Nephron (organoid): ENCODE results near the gene LRCH1.

Source experiments
- H3K27ac Mint-ChIP-seq, 3 experiments: 2 replicates each; pipeline ENCODE4 v1.8.0; 2020; ENCODE audit warnings: mixed read lengths in 3 of 3, mild to moderate bottlenecking in 2 of 3, moderate library complexity in 1 of 3
- H3K27me3 Mint-ChIP-seq: 2 replicates; pipeline ENCODE4 v1.8.0; 2021; ENCODE audit warnings: low read depth, mild to moderate bottlenecking, moderate library complexity, mixed read lengths
- H3K36me3 Mint-ChIP-seq: 2 replicates; pipeline ENCODE4 v1.8.0; 2020; ENCODE audit warnings: low read depth, mixed read lengths
- H3K4me1 Mint-ChIP-seq: 2 replicates; pipeline ENCODE4 v1.8.0; 2020; ENCODE audit warnings: mixed read lengths
- H3K4me3 Mint-ChIP-seq, 3 experiments: 2 replicates each; pipeline ENCODE4 v1.8.0; 2020; ENCODE audit warnings: mild to moderate bottlenecking in 3 of 3, mixed read lengths in 3 of 3, moderate library complexity in 2 of 3
- H3K9me3 Mint-ChIP-seq: 2 replicates; pipeline ENCODE4 v1.8.0; 2020; ENCODE audit warnings: mixed read lengths
- TF ChIP-seq, protein P1 (sequence below), 3 experiments: fragments of 200-600 bp; sonication (generic); IDR thresholded peaks; one replicate each; pipeline ENCODE4 v1.5.0; 2021; ENCODE audit warnings: antibody characterized with exemption in 3 of 3; ENCODE audit not compliant: unreplicated experiment in 3 of 3

The LRCH1 gene

DNA sequence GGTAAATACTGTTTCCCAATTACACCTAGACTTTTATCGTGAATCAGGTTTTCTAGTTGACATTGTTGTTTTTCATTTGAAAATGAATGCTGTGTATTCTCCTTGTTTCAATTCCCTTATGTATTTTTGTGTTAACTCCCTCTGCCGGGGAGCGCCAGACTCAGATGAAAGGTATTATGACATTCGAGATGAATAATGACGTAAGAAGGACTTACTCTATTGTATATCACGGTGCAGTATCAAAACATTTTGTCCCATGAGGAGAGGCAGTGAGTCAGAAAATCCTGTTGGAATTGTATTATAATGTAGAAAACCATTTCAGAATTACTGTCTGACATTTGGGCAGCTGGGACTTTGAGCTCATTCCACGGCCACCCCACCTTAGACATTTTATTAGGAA is 61.6 kb downstream of the LRCH1 start:
- TF ChIP-seq, protein P1, sequence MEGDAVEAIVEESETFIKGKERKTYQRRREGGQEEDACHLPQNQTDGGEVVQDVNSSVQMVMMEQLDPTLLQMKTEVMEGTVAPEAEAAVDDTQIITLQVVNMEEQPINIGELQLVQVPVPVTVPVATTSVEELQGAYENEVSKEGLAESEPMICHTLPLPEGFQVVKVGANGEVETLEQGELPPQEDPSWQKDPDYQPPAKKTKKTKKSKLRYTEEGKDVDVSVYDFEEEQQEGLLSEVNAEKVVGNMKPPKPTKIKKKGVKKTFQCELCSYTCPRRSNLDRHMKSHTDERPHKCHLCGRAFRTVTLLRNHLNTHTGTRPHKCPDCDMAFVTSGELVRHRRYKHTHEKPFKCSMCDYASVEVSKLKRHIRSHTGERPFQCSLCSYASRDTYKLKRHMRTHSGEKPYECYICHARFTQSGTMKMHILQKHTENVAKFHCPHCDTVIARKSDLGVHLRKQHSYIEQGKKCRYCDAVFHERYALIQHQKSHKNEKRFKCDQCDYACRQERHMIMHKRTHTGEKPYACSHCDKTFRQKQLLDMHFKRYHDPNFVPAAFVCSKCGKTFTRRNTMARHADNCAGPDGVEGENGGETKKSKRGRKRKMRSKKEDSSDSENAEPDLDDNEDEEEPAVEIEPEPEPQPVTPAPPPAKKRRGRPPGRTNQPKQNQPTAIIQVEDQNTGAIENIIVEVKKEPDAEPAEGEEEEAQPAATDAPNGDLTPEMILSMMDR (IDR thresholded peaks at IDR 0.05; ENCODE audit: unreplicated experiment in 3 of 3), result no peak
- Mint-ChIP-seq H3K36me3 (no peaks in the 10 kb centered on the region), H3K4me1 (peaks cover 47% of the 10 kb centered on the region), H3K27ac (peak overlapping the region; percentile 51 to 97 (median 95)), H3K4me3 (no peak overlapping the region), H3K9me3 (no peaks in the 10 kb centered on the region), H3K27me3 (no peaks in the 10 kb centered on the region)

DNA sequence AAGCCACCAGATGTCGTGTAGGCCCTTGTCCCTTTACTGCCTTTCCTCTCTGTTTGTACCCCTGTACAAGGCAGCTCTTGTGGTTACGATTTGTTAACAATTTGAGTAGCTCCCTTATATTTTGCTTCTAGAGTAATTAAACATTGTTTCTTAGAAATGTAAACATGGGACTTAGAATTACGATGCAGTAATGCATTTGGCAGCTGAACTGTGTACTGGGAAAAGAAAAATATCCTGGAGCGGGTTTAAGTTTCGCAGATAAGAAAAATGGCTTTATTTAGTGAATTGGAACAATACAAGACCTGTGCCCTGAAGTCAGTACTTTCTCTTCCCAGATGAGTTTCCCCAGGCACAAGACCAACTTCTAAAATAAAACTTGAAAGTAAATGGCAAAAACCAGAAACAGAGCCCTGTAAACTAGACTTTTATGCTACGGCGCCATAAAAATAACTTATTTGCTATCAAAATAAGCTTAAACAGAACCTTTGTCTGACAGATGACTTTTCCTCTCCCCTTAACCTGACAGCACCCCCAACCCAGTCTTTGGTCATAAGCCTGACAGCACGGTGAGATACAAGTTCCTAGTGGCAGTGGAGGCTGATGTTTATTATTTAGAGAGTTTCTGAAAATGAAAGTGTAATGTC is 63.0 kb downstream of the LRCH1 start:
- no peaks in the 10 kb centered on the region for H3K36me3 Mint-ChIP-seq
- TF ChIP-seq, protein P1 (IDR thresholded peaks at IDR 0.05; ENCODE audit: unreplicated experiment in 3 of 3), result no peak
- peak overlapping the region; percentile 3 to 39 (median 38) for H3K4me3 Mint-ChIP-seq
- peak overlapping the region; percentile 93 to 97 (median 95) for H3K27ac Mint-ChIP-seq
- H3K9me3 Mint-ChIP-seq, result no peaks in the 10 kb centered on the region
- no peaks in the 10 kb centered on the region for H3K27me3 Mint-ChIP-seq
- peaks cover 55% of the 10 kb centered on the region for H3K4me1 Mint-ChIP-seq

DNA sequence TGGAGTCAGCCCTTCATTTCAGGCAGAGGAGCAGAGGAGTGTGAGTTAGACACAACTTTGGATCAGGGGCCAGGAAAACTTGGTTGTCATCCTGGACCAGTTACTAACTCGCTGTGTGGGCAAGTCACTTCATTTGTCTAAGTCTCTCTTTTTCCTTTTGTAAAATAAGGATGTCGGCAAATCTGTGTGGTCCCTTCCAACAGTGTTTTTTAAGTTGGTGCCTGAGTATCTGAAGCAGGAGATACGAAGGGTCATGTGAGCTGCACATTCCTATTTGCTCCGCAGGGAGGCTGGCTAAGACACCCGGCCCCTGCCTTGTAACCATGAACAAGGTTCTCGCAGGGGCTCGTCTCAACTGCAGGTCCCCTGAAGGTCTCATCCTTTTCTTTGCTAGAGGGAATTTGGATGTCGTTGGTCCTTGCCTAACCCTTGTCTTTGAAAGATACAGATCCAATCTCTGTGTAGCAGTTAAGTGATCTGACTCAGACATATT is 64.3 kb downstream of the LRCH1 start:
- Mint-ChIP-seq H3K4me3 (peak overlapping the region in 1 of 3 experiments; percentile 38), H3K9me3 (no peaks in the 10 kb centered on the region), H3K27me3 (no peaks in the 10 kb centered on the region), H3K27ac (peak overlapping the region; percentile 93 to 97 (median 95)), H3K36me3 (no peaks in the 10 kb centered on the region), H3K4me1 (peaks cover 63% of the 10 kb centered on the region)
- TF ChIP-seq, protein P1 (IDR thresholded peaks at IDR 0.05; ENCODE audit: unreplicated experiment in 3 of 3), result no peak

DNA sequence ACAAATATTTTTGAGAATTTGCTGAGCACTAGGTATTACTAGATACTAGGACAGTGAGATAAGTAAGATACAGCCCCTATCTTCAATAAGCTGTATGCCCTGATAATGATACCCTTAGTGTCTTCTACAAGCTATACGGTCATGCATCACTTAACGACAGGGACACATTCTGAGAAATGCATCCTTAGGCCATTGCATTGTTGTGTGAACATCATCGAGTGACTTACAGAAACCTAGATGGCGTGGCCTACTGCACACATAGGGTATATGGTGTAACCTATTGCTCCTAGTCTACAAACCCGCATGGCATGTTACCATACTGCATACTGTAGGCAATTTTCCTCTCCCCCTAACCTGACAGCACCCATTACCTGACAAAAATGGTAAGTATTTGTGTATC is 64.9 kb downstream of the LRCH1 start:
- Mint-ChIP-seq H3K36me3 (no peaks in the 10 kb centered on the region), H3K4me3 (no peak overlapping the region), H3K27ac (peak overlapping the region; percentile 8 to 97 (median 93)), H3K27me3 (no peaks in the 10 kb centered on the region), H3K4me1 (peaks cover 69% of the 10 kb centered on the region), H3K9me3 (no peaks in the 10 kb centered on the region)
- TF ChIP-seq, protein P1 (IDR thresholded peaks at IDR 0.05; ENCODE audit: unreplicated experiment in 3 of 3), result no peak

DNA sequence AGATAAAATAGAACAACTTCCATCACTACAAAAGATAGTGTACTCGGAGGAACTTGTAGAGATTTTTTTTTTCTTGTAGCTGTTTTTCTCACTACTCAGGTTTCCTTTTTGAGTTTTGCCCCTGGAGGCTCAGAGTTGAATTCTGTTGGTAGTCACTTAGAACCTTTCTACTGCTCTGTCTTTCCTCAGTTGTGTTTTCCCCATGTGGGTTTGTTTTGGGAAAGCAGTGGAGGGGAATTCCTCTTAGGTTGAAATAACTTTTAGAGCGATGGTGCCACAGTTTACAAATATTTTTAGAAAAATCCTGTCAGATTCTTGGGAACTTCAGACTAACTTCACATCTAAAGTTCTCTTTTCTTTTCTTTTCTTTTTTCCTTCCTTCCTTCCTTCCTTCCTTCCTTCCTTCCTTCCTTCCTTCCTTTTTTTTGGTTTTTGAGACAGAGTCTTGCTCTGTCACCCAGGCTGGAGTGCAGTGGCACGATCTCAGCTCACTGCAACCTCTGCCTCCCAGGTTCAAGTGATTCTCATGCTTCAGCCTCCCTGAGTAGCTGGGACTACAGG is 65.8 kb downstream of the LRCH1 start:
- TF ChIP-seq, protein P1 (IDR thresholded peaks at IDR 0.05; ENCODE audit: unreplicated experiment in 3 of 3), result no peak

More for the DNA sequence above, 65.8 kb downstream of the LRCH1 start:
- no peaks in the 10 kb centered on the region for H3K27me3 Mint-ChIP-seq
- H3K36me3 Mint-ChIP-seq, result no peaks in the 10 kb centered on the region
- peak overlapping the region in 2 of 3 experiments; percentile 47 to 53 for H3K27ac Mint-ChIP-seq
- H3K4me3 Mint-ChIP-seq, result no peak overlapping the region
- peaks cover 74% of the 10 kb centered on the region for H3K4me1 Mint-ChIP-seq
- no peaks in the 10 kb centered on the region for H3K9me3 Mint-ChIP-seq
